ENCODE measurements around the gene TBX15.

GRCh38 chr1:118958937-118959631 lies 29.1 kb downstream of the TBX15 start:
- TF ChIP-seq RARB (CRISPR knock-in tag; IDR thresholded peaks at IDR 0.05): no peak
- no peak for TF ChIP-seq ZFP3 (CRISPR knock-in tag; IDR thresholded peaks at IDR 0.05)
- TF ChIP-seq CSRNP3 (CRISPR knock-in tag; IDR thresholded peaks at IDR 0.05): no peak
- TF ChIP-seq TSHZ2 (CRISPR knock-in tag; IDR thresholded peaks at IDR 0.05): no peak
- no peak for TF ChIP-seq ZNF70 (CRISPR knock-in tag; IDR thresholded peaks at IDR 0.05)
